Measurements from ENCODE around the gene GPRC5B. TPM values are rescaled to one million over a fixed set of nuclear protein-coding genes. Genes with fewer than 3 reads are reported as not detected.

GPRC5B gene
- total RNA-seq, 1 donor from 2014 or later = 140 TPM

GRCh38 chr16:19864566-19864965 is 20.1 kb downstream of the GPRC5B start:
- DNase-seq (ENCODE audit: low spot score) = no peak
- no peak overlapping the region for H3K27ac Mint-ChIP-seq (ENCODE audit: unreplicated experiment)
- peaks cover 25% of the 10 kb centered on the region for H3K4me1 Mint-ChIP-seq (ENCODE audit: unreplicated experiment)
- no peak overlapping the region for H3K4me3 Mint-ChIP-seq (ENCODE audit: unreplicated experiment)
- peaks cover 47% of the 10 kb centered on the region for H3K36me3 Mint-ChIP-seq (ENCODE audit: low read depth, unreplicated experiment)
- no peak for TF ChIP-seq CTCF (IDR thresholded peaks at IDR 0.05; ENCODE audit: unreplicated experiment)
- no peaks in the 10 kb centered on the region for H3K27me3 Mint-ChIP-seq (ENCODE audit: unreplicated experiment)
- no peaks in the 10 kb centered on the region for H3K9me3 Mint-ChIP-seq (ENCODE audit: unreplicated experiment)

- peaks cover 25% of the 10 kb centered on the region for H3K4me1 Mint-ChIP-seq (ENCODE audit: unreplicated experiment)
- DNase-seq (ENCODE audit: low spot score) = no peak
- H3K27me3 Mint-ChIP-seq (ENCODE audit: unreplicated experiment) = no peaks in the 10 kb centered on the region
- H3K36me3 Mint-ChIP-seq (ENCODE audit: low read depth, unreplicated experiment) = peaks cover 51% of the 10 kb centered on the region
- no peak for TF ChIP-seq CTCF (IDR thresholded peaks at IDR 0.05; ENCODE audit: unreplicated experiment)
- H3K9me3 Mint-ChIP-seq (ENCODE audit: unreplicated experiment) = no peaks in the 10 kb centered on the region
- no peak overlapping the region for H3K4me3 Mint-ChIP-seq (ENCODE audit: unreplicated experiment)
- no peak overlapping the region for H3K27ac Mint-ChIP-seq (ENCODE audit: unreplicated experiment)
These were observed 20.7 kb downstream of the GPRC5B start for GRCh38 chr16:19863990-19864389.

- Mint-ChIP-seq H3K36me3 (ENCODE audit: low read depth, unreplicated experiment) (peaks cover 50% of the 10 kb centered on the region), H3K27ac (ENCODE audit: unreplicated experiment) (peak overlapping the region; percentile 57), H3K27me3 (ENCODE audit: unreplicated experiment) (no peaks in the 10 kb centered on the region), H3K4me3 (ENCODE audit: unreplicated experiment) (peak overlapping the region; percentile 62), H3K9me3 (ENCODE audit: unreplicated experiment) (no peaks in the 10 kb centered on the region), H3K4me1 (ENCODE audit: unreplicated experiment) (peaks cover 21% of the 10 kb centered on the region)
- no peak for TF ChIP-seq CTCF (IDR thresholded peaks at IDR 0.05; ENCODE audit: unreplicated experiment)
- DNase-seq (ENCODE audit: low spot score) = no peak
These were observed 22.8 kb downstream of the GPRC5B start for GRCh38 chr16:19861811-19862327.

GRCh38 chr16:19861133-19861532 is 23.5 kb downstream of the GPRC5B start:
- peak overlapping the region; percentile 39 for H3K4me3 Mint-ChIP-seq (ENCODE audit: unreplicated experiment)
- no peak for TF ChIP-seq CTCF (IDR thresholded peaks at IDR 0.05; ENCODE audit: unreplicated experiment)
- peaks cover 21% of the 10 kb centered on the region for H3K4me1 Mint-ChIP-seq (ENCODE audit: unreplicated experiment)
- peaks cover 50% of the 10 kb centered on the region for H3K36me3 Mint-ChIP-seq (ENCODE audit: low read depth, unreplicated experiment)
- peak overlapping the region; percentile 66 for H3K27ac Mint-ChIP-seq (ENCODE audit: unreplicated experiment)
- DNase-seq (ENCODE audit: low spot score) = no peak
- no peaks in the 10 kb centered on the region for H3K9me3 Mint-ChIP-seq (ENCODE audit: unreplicated experiment)
- H3K27me3 Mint-ChIP-seq (ENCODE audit: unreplicated experiment) = no peaks in the 10 kb centered on the region

GRCh38 chr16:19860166-19861041 is 24.2 kb downstream of the GPRC5B start:
- Mint-ChIP-seq H3K4me1 (ENCODE audit: unreplicated experiment) (peaks cover 28% of the 10 kb centered on the region), H3K4me3 (ENCODE audit: unreplicated experiment) (no peak overlapping the region), H3K9me3 (ENCODE audit: unreplicated experiment) (no peaks in the 10 kb centered on the region), H3K27me3 (ENCODE audit: unreplicated experiment) (no peaks in the 10 kb centered on the region), H3K36me3 (ENCODE audit: low read depth, unreplicated experiment) (peaks cover 50% of the 10 kb centered on the region), H3K27ac (ENCODE audit: unreplicated experiment) (peak overlapping the region; percentile 18)
- DNase-seq (ENCODE audit: low spot score) = no peak
- no peak for TF ChIP-seq CTCF (IDR thresholded peaks at IDR 0.05; ENCODE audit: unreplicated experiment)
